ENCODE measurements around the gene PLIN4. TPM values are rescaled to one million over a fixed set of nuclear protein-coding genes. Genes with fewer than 3 reads are reported as not detected.
"Not testable (repeated sequence)": the region's sequence is repeated elsewhere in the genome, so short reads cannot be mapped to it uniquely, and the experiment has no call there.

The PLIN4 gene
- total RNA-seq, 2 experiments from 2014 or later: not detected

DNA sequence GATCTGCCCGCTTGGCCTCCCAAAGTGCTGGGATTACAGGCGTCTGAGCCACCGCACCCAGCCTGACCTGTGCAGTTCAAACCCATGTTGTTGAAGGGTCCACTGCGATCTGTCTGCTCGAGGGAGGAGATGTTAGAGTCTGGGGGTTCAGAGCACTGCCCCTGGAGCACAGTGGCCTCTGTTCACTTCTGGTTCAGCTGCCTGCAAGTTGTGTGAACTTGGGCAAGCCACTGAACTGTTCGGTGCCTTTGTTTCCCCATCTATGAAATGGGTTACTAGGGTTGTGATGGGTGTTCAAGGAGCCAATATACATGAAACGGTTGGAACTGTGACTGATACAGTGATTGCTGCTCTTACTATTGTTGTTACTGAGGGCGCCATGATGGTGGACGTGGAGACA lies 15.0 kb upstream of the PLIN4 start:
- Mint-ChIP-seq H3K36me3 (ENCODE audit: low read depth) (no peaks in the 10 kb centered on the region), H3K27ac (no peak overlapping the region), H3K27me3 (ENCODE audit: low read depth) (peaks cover 11% of the 10 kb centered on the region), H3K4me3 (no peak overlapping the region), H3K4me1 (ENCODE audit: low read depth) (peaks cover 7% of the 10 kb centered on the region), H3K9me3 (no peaks in the 10 kb centered on the region)
- intact Hi-C loops (cut with micrococcal nuclease): no loop called here
- DNase-seq: no peak
- CTCF ChIA-PET: interaction anchor here (1.3 kb wide), 1 partner anchor 10 kb away, joined by 6 read pairs; no protein-coding TSS in a partner anchor

DNA sequence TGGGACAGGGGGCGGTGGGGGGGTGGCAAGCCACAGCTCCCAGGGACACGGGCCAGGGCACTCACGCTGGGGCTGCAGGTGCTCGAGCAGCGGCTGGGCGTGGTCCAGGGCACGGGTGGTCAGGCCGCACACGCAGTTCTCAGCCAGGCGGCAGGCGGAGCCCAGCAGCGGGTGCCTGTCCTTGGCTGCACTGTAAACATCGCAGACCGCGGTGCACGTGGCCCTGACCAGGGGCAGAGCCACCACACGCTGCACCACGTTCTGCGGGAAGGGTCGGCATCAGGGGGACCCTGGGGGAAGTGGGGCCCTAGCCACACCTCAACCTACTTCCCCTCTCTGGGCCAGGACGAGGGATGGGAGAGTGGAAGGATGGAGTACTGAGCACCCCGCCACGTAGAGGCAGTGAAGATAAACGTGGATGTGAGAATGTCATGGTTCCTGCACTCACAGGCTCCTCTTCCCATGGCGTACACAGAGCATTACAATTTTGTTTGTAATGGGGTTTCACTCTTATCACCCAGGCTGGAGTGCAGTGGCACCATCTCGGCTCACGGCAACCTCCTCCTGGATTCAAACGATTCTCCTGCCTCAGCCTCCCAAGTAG lies 13.4 kb upstream of the PLIN4 start:
- CTCF ChIA-PET: interaction anchor here (1.2 kb wide), 1 partner anchor 10 kb away, joined by 6 read pairs; no protein-coding TSS in a partner anchor
- intact Hi-C loops (cut with micrococcal nuclease): no loop called here
- peaks cover 7% of the 10 kb centered on the region for H3K4me1 Mint-ChIP-seq (ENCODE audit: low read depth)

DNA sequence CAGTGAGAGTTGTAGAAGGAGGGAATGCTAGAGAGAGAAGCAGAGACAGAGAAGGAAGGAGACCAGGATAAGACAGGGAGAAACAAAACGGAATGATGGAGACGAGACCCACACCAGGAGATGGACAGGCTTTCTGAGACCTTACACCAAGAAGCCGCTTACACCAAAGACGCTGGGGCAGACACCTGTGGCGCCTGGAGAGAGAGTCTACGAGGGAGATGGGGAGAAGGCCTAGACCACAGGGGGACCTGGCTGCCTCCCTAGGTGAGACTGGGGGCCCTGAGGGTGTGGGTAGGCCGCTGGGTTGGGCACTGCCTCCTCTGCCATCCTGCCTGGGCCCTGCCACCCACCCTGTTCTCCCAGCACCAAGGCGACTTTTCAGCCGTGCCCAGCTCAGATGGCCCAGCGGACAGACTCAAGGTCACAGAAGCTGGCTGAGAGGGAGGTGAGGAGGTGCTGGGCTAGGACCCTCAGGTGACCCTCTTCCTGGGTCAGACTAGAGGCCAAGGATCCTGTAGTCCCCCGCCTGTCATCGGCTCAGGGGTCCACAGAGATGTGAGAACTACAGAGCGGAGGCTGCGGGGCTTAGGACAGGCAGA lies 11.7 kb upstream of the PLIN4 start:
- Mint-ChIP-seq H3K4me1 (ENCODE audit: low read depth) (peaks cover 4% of the 10 kb centered on the region), H3K36me3 (ENCODE audit: low read depth) (no peaks in the 10 kb centered on the region), H3K4me3 (no peak overlapping the region), H3K9me3 (no peaks in the 10 kb centered on the region), H3K27ac (no peak overlapping the region), H3K27me3 (ENCODE audit: low read depth) (peaks cover 3% of the 10 kb centered on the region)
- CTCF ChIA-PET: interaction anchor here (1.2 kb wide), 1 partner anchor 8 kb away, joined by 6 read pairs; no protein-coding TSS in a partner anchor
- intact Hi-C loops (cut with micrococcal nuclease): no loop called here
- DNase-seq: no peak

More for the DNA sequence above, 13.4 kb upstream of the PLIN4 start:
- Mint-ChIP-seq H3K36me3 (ENCODE audit: low read depth) (no peaks in the 10 kb centered on the region), H3K4me3 (no peak overlapping the region), H3K9me3 (no peaks in the 10 kb centered on the region), H3K27me3 (ENCODE audit: low read depth) (peaks cover 7% of the 10 kb centered on the region), H3K27ac (no peak overlapping the region)
- no peak for DNase-seq

DNA sequence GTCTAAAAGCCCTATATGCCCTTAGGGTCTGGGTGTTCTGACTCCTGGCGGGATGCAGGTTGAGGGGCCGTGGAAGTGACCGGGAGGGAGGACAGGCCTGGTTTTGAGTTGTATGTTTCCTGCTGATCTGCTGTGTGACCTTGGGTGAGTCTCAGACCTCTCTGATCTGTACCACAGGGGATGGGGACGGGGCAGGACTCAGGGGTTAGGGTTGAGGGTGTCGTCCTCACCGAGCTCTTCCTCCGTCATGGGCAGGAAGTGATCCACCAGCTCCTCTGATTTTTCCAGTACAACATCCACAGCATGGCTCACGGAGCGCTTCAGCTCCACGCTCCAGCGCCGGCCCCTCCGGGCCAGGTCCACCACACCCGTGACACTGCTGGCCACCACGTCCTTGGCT lies 10.6 kb upstream of the PLIN4 start:
- Mint-ChIP-seq H3K4me3 (no peak overlapping the region), H3K27ac (no peak overlapping the region), H3K9me3 (no peaks in the 10 kb centered on the region), H3K27me3 (ENCODE audit: low read depth) (no peaks in the 10 kb centered on the region), H3K36me3 (ENCODE audit: low read depth) (no peaks in the 10 kb centered on the region), H3K4me1 (ENCODE audit: low read depth) (no peaks in the 10 kb centered on the region)
- CTCF ChIA-PET: no interaction called here
- no peak for DNase-seq
- intact Hi-C loops (cut with micrococcal nuclease): no loop called here

DNA sequence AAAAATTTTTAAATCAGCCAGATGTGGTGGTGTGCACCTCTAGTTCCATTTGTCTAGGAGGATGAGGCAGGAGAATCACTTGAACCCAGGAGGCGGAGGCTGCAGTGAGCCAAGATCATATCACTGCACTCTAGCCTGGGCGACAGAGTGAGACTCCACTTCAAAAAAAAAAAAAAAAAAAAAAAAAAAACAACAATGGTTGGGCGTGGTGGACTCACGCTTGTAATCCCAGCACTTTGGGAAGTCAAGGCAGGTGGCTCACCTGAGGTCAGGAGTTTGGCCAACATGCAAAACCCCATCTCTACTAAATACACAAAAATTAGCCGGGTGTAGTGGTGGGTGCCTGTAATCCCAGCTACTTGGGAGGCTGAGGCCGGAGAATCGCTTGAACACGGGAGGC lies 9.1 kb upstream of the PLIN4 start:
- H3K4me3 Mint-ChIP-seq; H3K4me1 Mint-ChIP-seq (ENCODE audit: low read depth); DNase-seq; H3K9me3 Mint-ChIP-seq; H3K27ac Mint-ChIP-seq; intact Hi-C loops (cut with micrococcal nuclease); H3K27me3 Mint-ChIP-seq (ENCODE audit: low read depth); H3K36me3 Mint-ChIP-seq (ENCODE audit: low read depth): not testable (repeated sequence)
- CTCF ChIA-PET: interaction anchor here (0.6 to 0.7 kb wide), 3 partner anchors 75 to 1686 kb away, joined by 3 to 7 read pairs (median 4); no protein-coding TSS in a partner anchor

DNA sequence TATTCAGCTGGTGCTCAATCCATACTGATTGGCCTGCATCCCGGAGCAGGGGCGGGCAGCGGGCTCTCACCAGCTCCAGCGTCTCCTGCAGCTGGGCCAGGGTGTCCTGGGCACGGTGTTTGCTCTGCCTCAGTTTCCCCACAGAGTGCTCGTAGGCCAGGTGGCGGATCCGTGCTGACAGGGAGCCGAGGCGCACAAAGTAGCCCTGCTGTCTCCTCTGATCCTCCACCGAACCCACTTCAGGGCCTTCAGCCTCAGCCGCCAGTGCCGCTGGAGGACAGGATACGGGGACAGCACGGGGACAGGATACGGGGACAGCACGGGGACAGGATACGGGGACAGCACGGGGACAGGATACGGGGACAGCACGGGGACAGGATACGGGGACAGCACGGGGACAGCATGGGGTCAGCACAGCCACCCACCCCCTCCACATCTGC lies 7.3 kb upstream of the PLIN4 start:
- no peaks in the 10 kb centered on the region for H3K27me3 Mint-ChIP-seq (ENCODE audit: low read depth)
- intact Hi-C loops (cut with micrococcal nuclease): loop anchor here (1.0 kb wide), 2 partner anchors 53 to 258 kb away; partner anchors contain the start of gene HDGFL2
- CTCF ChIA-PET: interaction anchor here (0.6 to 2.6 kb wide), 22 partner anchors 10 to 463 kb away, joined by 3 to 17 read pairs (median 4); partner anchors contain the start of genes LRG1 and PLIN5

DNA sequence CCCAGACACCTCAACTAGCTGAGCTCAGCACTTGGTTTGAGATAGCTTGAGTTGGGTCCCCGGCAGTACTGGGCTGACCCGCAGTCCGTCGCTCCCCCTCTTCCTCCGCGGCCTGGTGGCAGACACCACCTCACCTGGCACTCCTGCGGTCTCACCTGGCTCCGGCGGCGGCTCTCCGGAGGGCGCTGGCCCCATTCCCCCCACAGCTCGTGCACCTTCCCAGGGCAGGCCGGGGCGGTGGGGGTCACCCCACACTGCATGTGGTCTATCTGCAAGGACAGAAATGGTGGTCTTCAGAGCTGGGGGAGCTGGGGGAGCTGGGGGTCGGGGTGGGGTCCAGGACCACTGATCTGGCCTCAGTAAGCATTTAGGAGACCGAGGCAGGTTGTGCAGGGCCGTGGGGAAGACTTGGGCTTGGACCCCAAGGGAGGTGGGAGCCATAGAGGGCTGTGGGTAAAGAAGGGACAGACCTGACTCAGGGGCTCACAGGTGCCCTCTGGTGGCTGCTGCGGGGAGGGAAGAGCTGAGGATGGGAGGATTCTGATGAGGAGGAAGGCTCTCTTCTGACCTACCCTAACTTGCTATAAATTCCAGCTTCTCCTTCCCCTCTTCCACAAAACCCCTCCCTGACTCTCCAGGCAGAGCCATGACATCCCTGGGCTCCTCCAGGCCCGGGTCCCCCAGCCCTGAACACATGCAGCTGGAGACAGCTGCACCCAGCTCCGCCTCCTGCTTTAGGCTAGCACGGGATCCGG lies 6.7 kb upstream of the PLIN4 start:
- H3K9me3 Mint-ChIP-seq: no peaks in the 10 kb centered on the region
- CTCF ChIA-PET: interaction anchor here (0.6 to 2.6 kb wide), 27 partner anchors 9 to 463 kb away, joined by 3 to 17 read pairs (median 4); partner anchors contain the start of genes LRG1, PLIN5 and TMIGD2
- intact Hi-C loops (cut with micrococcal nuclease): loop anchor here (1.0 kb wide), 2 partner anchors 53 to 258 kb away; partner anchors contain the start of gene HDGFL2
- DNase-seq: peak; percentile 84
- H3K4me1 Mint-ChIP-seq (ENCODE audit: low read depth): no peaks in the 10 kb centered on the region
- no peaks in the 10 kb centered on the region for H3K36me3 Mint-ChIP-seq (ENCODE audit: low read depth)
- no peak overlapping the region for H3K27ac Mint-ChIP-seq
- H3K4me3 Mint-ChIP-seq: no peak overlapping the region
- H3K27me3 Mint-ChIP-seq (ENCODE audit: low read depth): no peaks in the 10 kb centered on the region

More for the DNA sequence above, 7.3 kb upstream of the PLIN4 start:
- no peak overlapping the region for H3K27ac Mint-ChIP-seq
- no peaks in the 10 kb centered on the region for H3K4me1 Mint-ChIP-seq (ENCODE audit: low read depth)
- no peak for DNase-seq
- no peaks in the 10 kb centered on the region for H3K9me3 Mint-ChIP-seq
- H3K4me3 Mint-ChIP-seq: no peak overlapping the region
- no peaks in the 10 kb centered on the region for H3K36me3 Mint-ChIP-seq (ENCODE audit: low read depth)

DNA sequence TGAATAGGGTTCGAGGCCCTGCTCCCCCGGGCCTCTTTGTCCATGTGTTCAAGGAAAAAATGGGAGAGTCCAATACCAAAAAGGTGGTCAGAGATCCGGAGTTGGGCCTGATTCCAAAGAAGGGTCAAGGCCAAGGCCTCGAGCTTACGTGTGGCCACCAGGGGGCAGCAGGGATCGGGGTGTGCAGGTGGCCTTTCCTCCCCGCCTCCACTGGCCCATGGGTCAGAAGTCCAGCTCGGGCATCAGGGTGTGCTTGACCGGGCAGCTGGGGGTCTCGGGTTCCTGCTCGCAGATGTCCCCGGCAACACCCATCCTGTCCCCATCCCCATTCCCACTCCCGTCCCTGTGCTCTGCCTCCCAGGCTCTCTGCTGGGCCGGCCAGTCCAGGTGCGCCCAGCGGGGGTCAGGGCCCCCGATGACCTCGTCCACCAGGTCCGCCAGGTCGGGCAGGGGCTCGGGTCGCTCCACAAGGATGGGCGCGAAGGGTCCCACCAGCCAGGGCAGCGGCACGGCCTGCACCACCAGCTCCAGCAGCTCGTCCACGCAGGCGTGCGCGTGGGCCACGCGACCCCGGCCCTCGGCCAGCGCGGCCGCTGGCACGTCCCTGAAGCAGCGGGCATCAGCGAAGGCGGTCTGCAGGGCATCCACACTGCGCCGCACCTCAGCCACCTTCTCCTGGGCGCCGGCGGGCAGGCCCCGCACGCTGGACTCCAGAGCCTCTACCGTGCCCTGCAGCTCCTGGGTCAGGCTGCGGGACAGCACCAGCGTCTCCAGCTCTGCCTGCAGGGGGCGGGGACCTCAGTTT lies 5.2 kb upstream of the PLIN4 start:
- Mint-ChIP-seq H3K27ac (no peak overlapping the region), H3K27me3 (ENCODE audit: low read depth) (peaks cover 5% of the 10 kb centered on the region), H3K4me1 (ENCODE audit: low read depth) (no peaks in the 10 kb centered on the region), H3K9me3 (no peaks in the 10 kb centered on the region), H3K36me3 (ENCODE audit: low read depth) (no peaks in the 10 kb centered on the region), H3K4me3 (no peak overlapping the region)
- DNase-seq: peak; percentile 42
- CTCF ChIA-PET: interaction anchor here (0.6 to 2.6 kb wide), 8 partner anchors 10 to 202 kb away, joined by 3 to 17 read pairs (median 7); partner anchors contain the start of gene PLIN5
- intact Hi-C loops (cut with micrococcal nuclease): no loop called here

DNA sequence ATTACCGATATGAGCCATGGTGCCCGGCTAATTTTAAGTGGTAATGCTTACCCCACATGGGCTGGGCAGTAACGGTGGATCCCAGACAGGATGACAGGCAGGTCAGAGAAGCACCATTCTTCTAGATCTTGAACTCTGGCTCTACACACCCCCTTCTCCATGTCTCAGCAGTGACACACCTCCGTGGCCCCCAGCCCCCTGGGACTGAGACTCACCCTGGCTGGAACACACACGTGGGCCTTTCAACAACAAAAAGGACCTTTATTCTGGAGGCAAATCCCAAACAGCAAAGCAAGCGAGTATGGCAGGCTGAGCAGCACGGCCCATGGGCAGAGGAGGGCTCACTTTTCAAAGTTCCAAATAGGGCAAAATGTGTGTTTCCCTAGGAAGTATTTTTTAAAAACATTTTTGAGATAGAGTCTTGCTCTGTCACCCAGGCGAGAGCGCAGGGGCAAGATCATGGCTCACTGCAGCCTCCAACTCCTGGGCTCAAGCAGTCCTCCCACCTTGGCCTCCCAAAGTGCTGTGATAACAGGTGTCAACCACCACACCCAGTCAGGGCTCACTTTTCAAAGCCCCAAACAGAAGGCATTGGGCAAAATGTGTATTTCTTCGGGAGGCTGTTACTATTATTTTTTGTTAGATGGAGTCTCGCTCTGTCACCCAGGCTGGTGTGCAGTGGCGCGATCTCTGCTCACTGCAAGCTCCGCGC lies 4.2 kb upstream of the PLIN4 start:
- no peak for DNase-seq
- peaks cover 5% of the 10 kb centered on the region for H3K27me3 Mint-ChIP-seq (ENCODE audit: low read depth)
- no peaks in the 10 kb centered on the region for H3K4me1 Mint-ChIP-seq (ENCODE audit: low read depth)
- H3K36me3 Mint-ChIP-seq (ENCODE audit: low read depth): no peaks in the 10 kb centered on the region
- no peak overlapping the region for H3K27ac Mint-ChIP-seq
- H3K4me3 Mint-ChIP-seq: no peak overlapping the region
- intact Hi-C loops (cut with micrococcal nuclease): no loop called here
- H3K9me3 Mint-ChIP-seq: no peaks in the 10 kb centered on the region
- CTCF ChIA-PET: interaction anchor here (0.6 to 1.9 kb wide), 6 partner anchors 11 to 111 kb away, joined by 3 to 8 read pairs (median 5); no protein-coding TSS in a partner anchor

DNA sequence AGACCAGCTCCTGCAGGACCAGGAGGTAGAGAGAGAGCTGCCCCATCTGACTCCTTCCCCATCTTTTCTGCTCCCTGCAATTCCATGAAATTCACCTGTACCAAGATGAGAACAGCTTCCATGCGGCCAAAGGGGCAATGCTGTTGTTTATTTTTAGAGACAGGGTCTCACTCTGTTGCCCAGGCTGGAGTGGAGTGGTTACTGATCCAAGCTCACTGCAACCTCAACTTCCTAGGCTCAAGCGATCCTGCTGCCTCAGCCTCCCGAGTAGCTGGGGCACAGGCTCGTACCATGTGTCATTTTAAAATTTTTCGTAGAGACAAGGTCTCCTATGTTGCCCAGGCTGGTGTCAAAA lies 3.6 kb upstream of the PLIN4 start:
- Mint-ChIP-seq H3K4me3 (no peak overlapping the region), H3K36me3 (ENCODE audit: low read depth) (no peaks in the 10 kb centered on the region), H3K27me3 (ENCODE audit: low read depth) (peaks cover 5% of the 10 kb centered on the region), H3K4me1 (ENCODE audit: low read depth) (no peaks in the 10 kb centered on the region), H3K27ac (no peak overlapping the region), H3K9me3 (no peaks in the 10 kb centered on the region)
- no peak for DNase-seq
- CTCF ChIA-PET: interaction anchor here (0.6 kb wide), 2 partner anchors 9 to 14 kb away, joined by 3 to 6 read pairs; no protein-coding TSS in a partner anchor
- intact Hi-C loops (cut with micrococcal nuclease): no loop called here

DNA sequence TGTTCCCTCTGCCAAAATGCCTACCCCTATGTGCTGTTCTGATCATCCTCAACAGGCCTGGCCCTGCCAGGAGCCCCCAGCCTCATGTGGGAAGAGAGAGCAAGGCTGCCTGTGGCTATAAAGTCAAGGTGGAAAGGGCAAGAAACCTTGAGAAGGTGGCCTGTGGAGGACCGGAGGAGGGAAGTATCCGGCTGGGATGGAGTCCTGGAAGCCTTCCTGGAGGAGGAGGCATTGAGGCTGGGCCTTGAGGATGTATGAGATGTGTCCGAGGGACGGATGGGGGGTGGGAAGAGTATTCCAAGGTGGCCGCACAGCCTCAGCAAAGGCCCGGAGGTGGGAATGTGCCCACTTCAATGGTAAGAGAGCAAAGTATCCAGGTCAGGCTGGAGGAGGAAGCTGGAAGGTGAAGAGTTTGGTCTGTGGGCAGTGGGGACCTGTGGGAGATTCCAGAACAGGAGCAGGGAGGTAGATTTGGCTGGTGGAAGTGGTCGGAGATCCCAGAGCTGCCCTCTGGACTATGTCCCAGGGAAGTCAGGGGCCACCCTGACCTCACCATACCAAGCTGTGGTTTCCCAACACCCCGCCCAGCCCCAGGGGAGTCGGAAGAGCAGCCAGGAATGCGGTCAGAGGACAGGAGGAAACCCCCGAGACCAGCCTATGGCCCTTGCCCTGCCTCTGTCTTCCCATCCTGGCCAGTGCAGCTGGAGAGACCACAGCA lies 3.0 kb upstream of the PLIN4 start:
- DNase-seq: no peak
- no peak overlapping the region for H3K4me3 Mint-ChIP-seq
- CTCF ChIA-PET: interaction anchor here (0.6 kb wide), 3 partner anchors 10 to 72 kb away, joined by 3 to 6 read pairs (median 3); no protein-coding TSS in a partner anchor
- intact Hi-C loops (cut with micrococcal nuclease): no loop called here
- H3K27me3 Mint-ChIP-seq (ENCODE audit: low read depth): peaks cover 5% of the 10 kb centered on the region
- no peaks in the 10 kb centered on the region for H3K9me3 Mint-ChIP-seq
- no peaks in the 10 kb centered on the region for H3K4me1 Mint-ChIP-seq (ENCODE audit: low read depth)
- H3K36me3 Mint-ChIP-seq (ENCODE audit: low read depth): no peaks in the 10 kb centered on the region
- no peak overlapping the region for H3K27ac Mint-ChIP-seq
